HG03025 (cell line): Measurements from ENCODE around the gene TRIM44.

Source experiments
- ATAC-seq: cut with Tn5 transposase; IDR thresholded peaks from one replicate; pipeline ENCODE4 v1.9.1; 2021; ENCODE audit warnings: mild to moderate bottlenecking, moderate library complexity; ENCODE audit not compliant: unreplicated experiment, low FRiP score

TRIM44 gene

DNA sequence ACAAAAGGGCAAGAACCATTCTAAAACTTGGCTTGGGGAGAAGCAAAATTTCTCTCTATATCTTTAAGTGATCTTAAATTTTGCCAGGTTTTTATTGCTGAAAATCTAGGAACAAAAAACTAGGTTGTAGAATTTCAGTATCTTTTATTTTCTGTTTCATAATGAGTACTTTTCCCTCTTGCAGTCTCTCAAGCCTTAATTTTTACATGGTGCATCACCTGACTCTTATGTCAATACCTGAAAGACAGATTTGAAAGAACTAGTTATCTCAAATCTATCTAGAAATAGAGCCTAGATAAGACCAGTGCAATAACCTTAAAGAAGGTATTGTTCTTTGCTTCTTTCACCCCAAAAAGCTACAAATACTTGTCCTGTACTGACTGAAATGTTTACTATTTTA, 122.1 kb downstream of the TRIM44 start:
- ATAC-seq: no peak

- ATAC-seq: no peak
These were observed 123.0 kb downstream of the TRIM44 start for GRCh38 chr11:35785287-35786167.

- ATAC-seq: no peak
These were observed 123.6 kb downstream of the TRIM44 start for GRCh38 chr11:35786188-35786587.

DNA sequence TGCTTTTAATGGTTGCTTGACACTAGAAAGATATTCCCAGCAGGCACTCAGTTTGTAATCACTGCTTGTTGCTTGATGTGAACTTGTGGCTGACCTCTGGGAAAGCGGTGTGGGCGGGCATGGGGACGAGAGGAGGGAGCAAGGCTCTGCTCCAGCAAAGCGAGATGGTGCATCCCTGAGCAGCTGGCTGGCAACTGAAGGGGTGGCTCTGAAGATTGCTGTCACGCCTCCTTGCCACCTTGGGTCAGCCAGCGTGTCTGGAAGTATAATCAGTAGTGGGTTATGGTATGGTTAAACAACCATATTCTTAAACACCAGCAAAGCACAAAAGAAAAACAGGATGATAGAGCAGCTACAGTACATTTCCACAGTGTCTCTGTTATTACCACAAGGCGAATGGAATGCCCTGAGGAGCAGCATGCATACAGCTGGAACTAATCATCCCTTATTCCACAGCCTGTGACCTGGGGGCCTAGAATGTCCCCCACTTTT, 124.5 kb downstream of the TRIM44 start:
- no peak for ATAC-seq

- no peak for ATAC-seq
These were observed 125.1 kb downstream of the TRIM44 start for GRCh38 chr11:35787626-35788025.

GRCh38 chr11:35791088-35791958, 128.7 kb downstream of the TRIM44 start:
- ATAC-seq: no peak

DNA sequence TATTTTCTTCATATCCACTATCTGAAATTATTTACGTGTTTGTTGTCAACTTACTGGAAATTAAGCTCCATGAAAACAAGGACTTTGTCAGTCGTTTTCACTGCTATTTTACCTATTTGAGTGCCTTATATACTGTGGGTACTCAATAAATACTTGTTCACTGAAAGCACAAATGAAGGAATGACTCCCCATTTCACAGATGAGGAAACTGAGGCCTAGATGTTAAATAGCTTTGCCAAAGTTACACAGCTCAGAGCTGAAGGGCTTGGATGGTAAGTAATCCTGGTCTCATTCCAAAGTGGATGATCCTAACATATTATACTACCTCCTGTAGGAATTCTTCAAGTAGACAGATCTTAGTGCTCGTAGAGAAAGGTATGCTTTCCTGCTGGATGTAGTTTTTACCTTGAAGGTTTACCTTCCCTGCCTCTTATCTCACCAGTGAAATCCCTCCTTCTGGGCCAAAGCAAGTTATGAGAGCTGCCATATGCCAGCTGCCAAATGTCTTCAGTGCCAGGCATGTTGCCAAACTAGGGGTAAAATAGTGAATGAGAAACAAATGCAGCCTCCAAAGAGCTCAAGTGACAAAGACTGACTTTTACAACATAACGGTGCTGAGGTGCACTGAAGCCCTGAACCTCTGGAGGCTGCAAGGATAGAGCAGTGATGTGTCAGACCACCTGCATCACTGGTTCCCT, 129.7 kb downstream of the TRIM44 start:
- no peak for ATAC-seq

GRCh38 chr11:35792846-35793192, 130.2 kb downstream of the TRIM44 start:
- ATAC-seq: no peak

DNA sequence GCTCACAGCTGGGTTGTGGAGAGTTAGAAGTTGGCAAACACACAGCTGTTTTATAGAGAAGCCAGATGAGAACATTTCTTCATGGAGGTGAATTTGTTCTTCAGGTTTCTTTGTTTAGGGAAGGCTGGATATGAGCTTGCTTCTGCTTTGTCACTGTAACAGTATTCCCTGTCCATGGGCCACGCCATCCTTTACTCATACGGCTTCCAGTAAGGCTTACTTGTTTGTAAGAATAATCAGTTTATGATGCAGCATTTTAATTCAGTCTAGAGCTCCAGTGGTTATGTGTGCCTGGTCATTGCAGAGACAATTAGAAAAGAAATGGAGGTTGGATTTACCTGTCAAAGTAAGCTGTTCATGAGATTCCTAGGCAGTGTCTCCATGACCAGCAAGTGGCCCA, 131.8 kb downstream of the TRIM44 start:
- no peak for ATAC-seq

- ATAC-seq: no peak
These were observed 132.3 kb downstream of the TRIM44 start for GRCh38 chr11:35794850-35795249.

GRCh38 chr11:35796562-35796961, 134.0 kb downstream of the TRIM44 start:
- no peak for ATAC-seq

- ATAC-seq: no peak
These were observed 135.8 kb downstream of the TRIM44 start for GRCh38 chr11:35798423-35798822.

DNA sequence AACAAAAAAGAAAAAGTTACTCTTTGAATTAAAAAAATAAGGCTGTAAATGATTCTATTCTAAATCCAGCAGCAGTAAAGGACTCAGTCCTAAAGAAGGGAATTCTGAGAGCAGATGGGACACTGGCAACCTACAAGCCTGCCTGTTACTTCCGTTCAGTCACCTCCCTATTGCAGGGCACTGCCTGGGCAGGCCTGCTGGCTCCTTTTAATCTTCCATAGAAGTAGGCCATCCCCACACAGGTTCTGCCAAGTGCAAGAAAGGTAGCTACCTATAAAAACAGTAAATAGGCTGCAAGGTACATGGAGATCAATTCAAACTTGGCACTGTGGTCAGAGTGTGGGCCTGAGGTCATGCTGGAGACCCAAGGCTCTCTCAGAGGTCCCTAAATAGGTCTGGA, 136.4 kb downstream of the TRIM44 start:
- no peak for ATAC-seq

- no peak for ATAC-seq
These were observed 137.1 kb downstream of the TRIM44 start for GRCh38 chr11:35799655-35800054.

DNA sequence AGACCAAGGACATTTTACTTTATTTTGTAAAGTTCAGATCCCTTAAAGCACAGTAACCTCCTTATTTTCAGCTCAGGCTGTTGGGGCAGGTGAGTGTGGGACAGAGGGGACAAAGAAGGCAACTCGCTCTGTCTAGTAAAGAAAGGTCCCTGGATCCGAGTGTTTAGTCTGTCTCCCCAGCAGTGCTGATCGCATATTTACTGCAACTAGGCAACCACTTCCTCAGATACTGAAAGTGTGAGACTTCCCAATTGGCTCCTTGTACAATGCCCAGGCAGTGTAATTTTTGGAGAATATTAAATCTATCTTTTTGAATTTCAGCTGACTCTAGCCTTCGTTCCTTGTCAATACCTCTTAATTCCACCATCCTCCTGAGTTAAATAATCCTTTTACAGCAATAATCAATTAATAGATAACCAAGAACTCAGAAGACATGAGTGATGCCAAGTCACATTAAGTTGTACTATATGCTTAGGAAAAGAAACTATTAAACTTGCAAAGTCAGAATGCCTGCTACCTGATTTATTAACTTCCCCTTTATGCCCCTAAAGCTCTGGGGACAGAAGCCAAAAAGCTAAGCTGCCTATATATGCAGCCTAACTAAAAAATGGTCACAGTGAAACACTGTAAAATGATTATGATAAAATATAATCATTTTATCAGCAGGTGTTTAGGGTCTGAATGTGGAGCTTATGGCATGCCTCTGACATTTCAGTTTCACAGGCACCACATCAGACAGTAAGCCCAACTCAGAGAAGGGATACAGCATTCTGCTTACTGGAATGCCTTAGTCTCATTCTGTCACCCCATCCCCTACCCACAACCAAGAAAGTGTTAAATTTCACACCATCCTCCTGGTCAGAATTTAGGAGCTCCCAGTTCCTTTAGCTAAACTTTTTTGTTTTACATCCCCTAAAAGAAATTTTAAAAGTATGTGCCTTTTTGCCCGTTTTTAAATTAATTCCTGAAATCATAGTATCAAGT, 138.7 kb downstream of the TRIM44 start:
- ATAC-seq: no peak

DNA sequence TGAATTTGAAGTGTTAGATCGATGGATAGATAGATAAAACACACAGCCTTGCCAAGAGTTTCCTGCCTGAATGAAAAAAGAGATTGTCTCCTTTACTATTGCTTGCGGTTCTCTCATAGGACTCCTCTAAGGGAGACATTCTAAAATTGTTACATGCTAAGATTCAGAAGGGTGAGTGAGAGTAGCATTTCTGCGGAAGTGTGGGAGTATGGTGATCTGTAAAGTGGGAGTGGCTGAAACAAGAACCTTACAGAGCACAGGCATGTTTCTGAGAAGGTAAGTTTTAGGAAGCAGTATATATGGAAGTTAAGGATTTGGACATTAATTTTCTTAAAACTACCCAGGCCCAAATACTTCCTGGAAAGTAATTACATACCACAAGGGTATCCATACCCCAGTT, 139.6 kb downstream of the TRIM44 start:
- ATAC-seq: no peak

DNA sequence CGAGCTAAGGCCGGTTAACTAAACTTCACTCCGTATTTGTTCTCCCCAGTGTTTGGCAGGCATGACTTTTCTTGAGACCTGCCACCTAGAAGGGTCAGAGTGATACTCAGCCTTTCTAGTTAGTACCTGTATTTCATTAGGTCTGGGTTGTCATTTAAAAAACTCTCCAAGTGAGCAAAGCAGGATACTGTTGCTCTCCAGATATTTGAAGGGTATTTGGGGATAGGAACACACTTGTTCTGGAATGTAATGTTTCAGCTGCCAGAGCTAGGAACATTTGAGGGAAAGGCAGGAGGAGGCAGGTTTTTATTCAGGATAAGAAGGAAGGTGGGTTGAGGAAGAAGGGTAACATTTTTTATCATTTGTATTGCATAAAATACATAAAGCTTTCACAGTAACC, 140.1 kb downstream of the TRIM44 start:
- no peak for ATAC-seq

DNA sequence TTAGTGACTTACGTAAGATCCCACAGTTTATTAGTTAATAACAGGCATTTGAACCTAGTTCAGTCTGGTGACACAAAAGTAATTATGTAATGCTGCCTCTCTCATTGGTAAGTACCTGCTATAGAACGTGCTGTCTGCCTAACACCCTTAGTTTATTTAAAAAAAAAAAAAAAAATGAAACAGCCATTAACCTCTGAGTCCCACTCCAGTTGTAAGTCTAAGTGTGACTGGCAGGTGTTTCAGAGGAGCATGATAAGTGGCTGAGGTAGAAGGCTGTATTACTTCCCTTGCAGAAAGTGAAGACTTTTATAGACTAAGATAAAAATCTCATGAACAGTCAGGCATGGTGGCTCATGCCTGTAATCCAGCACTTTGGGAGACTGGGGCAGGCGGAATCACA, 140.5 kb downstream of the TRIM44 start:
- no peak for ATAC-seq

DNA sequence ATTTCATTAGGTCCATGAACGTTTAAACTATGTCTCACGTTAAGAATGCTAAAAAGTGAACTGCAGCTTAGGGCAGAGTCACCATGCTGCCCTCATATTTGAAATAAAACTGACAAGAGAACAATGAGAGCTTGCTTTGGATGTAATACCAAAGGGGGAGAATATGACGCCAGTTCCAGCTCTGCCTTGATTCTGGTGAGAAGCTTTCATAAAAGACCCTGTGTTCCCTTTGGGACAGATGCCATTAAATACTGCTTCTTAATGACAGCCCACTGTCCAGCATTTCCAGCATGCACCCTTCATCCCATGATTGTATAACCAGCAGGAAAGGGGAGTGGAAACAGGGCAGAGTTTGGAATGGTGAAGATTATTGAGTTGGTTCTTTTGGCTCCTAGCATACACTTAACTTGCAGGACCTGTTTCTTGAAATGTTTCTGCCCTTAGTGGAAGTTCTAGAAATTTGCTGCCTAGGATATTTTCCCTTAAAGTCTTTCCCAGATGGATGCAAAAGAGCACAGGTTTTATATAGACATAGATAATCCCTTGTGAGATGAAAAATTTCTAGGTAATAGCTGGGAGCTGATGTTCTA, 142.0 kb downstream of the TRIM44 start:
- no peak for ATAC-seq
